Glomerular endothelial cell (primary cell): ENCODE measurements around the gene ADIPOR2. TPM values are rescaled to one million over a fixed set of nuclear protein-coding genes. Genes with fewer than 3 reads are reported as not detected.
"Not testable (repeated sequence)": the region's sequence is repeated elsewhere in the genome, so short reads cannot be mapped to it uniquely, and the experiment has no call there.

Experiments used
- DNase-seq: peaks from one replicate; pipeline ENCODE4 v3.0.0-alpha.2; 2011; ENCODE audit warnings: low read depth, low spot score; ENCODE audit errors: extremely low read depth
- total RNA-seq: library from RNA; depleted of rRNA; stranded (reverse); fragments of >200 nt; gene quantifications from 2 replicates; pipeline ENCODE4 v1.2.3, GENCODE V29; 2015

ADIPOR2 gene
- total RNA-seq, 1 donor from 2014 or later, result 38.2 TPM

- no peak for DNase-seq
Measured at GRCh38 chr12:1731019-1731687, 40.3 kb downstream of the ADIPOR2 start.

- DNase-seq, result not testable (repeated sequence)
Measured at GRCh38 chr12:1731688-1732078, 40.8 kb downstream of the ADIPOR2 start.

DNA sequence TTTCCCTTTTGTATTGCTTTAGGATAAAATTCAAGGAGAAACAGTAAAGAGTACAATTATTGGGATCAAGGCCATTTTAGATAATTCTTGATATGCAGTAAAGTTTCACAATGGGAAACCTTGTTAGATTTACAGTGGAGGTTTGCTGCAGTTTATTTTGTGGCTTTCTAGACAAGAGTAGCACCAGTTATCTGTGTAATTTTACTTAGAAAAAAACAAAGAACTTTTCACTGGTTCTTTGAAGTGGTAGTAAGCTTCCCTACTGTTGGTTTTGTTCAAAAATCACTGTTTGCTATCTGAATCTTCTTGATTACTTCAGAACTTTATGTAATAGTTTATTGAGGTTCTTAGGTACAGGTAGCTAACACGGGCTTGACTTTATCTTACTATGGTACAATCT lies 42.0 kb downstream of the ADIPOR2 start:
- no peak for DNase-seq

DNA sequence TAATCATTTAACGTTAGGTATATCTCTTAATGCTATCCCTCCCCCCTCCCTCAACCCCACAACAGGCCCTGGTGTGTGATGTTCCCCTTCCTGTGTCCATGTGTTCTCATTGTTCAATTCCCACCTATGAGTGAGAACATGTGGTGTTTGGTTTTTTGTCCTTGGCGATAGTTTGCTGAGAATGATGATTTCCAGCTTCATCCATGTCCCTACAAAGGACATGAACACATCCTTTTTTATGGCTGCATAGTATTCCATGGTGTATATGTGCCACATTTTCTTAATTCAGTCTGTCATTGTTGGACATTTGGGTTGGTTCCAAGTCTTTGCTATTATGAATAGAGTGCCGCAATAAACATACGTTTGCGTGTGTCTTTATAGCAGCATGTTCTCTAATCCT lies 42.8 kb downstream of the ADIPOR2 start:
- not testable (repeated sequence) for DNase-seq

DNA sequence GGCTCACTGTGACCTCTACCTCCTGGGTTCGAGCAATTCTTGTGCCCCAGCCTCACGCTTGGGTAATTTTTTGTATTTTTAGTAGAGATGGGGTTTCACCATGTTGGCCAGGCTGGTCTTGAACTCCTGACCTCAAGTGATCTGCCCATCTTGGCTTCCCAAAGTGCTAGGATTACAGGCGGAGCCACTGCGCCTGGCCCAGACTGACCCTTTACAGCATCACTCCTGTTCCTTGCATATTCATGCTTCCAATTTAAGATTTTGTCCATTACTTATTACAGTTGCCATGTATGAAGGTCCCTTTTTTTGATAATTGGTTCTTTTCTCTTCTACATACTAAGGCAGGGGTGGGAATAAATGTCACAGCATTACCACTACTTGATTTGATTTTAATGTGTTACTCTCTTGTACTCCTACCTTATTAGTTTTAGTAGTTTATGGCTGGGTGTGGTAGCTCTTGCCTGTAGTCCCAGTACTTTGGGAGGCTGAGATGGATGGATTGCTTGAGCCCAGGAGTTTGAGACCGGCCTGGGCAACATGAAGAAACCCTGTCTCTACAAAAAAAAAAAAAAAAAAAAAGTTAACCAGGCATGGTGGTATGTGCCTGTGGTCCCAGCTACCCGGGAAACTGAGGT lies 46.9 kb downstream of the ADIPOR2 start:
- no peak for DNase-seq

GRCh38 chr12:1738446-1738845 lies 47.6 kb downstream of the ADIPOR2 start:
- DNase-seq, result no peak

DNA sequence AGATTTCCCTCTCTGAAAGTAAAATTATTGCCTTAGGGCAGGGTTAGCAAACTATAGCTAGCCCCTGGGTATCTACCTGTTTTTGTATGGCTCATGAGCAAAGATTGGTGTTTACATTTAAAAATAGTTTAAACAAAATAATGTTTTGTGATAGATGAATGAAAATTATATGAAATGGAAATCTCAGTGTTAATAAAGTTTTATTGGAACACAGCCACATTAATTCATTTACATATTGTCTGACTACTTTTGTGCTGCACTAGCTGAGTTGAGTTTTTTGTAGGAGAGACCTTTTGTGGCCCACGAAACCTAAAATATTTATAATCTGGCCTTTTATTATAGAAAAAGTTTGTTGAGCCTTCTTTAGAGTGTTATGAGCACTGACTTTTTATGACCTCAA lies 48.5 kb downstream of the ADIPOR2 start:
- DNase-seq, result no peak

GRCh38 chr12:1740161-1740948 lies 49.5 kb downstream of the ADIPOR2 start:
- no peak for DNase-seq

DNA sequence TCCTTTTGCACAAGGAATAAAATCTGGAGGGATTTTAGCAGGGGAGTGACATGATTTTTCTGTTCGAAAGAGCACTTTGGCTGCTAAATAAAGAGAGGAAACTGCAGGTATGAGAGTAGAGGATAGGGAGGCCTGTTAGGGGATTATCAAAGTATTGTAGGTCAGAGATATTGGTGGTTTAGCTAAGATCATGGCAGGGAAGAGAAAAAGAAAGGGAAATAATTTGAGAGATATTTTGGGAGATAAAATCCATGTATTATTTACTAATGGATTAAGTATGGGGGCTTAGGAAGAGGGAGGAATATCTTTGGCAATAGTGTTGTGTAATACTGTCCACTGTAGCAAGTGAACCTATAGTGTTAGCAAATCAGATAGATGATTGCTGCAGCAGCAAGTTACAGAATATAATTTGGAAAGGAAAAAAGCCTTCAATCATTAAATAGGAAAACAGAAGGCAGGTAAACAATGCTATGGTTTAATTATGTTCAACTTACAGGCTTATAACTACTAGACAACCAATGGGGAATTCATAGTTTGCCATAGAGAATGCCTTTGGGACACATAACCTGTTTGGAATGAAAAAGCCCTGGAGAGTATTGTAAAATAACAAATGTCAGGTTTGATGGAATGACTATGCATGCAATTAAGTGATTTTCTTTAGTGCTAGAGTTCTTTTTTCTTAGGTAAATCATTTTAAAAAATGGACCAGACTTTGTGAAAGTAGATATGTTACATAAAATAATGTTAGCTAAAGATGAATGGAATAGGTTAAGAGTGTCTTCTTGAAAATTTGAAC lies 50.5 kb downstream of the ADIPOR2 start:
- no peak for DNase-seq

- DNase-seq, result no peak
Measured at GRCh38 chr12:1744932-1745331, 54.1 kb downstream of the ADIPOR2 start.

- no peak for DNase-seq
Measured at GRCh38 chr12:1747609-1748008, 56.7 kb downstream of the ADIPOR2 start.

GRCh38 chr12:1749019-1749418 lies 58.1 kb downstream of the ADIPOR2 start:
- DNase-seq, result no peak

DNA sequence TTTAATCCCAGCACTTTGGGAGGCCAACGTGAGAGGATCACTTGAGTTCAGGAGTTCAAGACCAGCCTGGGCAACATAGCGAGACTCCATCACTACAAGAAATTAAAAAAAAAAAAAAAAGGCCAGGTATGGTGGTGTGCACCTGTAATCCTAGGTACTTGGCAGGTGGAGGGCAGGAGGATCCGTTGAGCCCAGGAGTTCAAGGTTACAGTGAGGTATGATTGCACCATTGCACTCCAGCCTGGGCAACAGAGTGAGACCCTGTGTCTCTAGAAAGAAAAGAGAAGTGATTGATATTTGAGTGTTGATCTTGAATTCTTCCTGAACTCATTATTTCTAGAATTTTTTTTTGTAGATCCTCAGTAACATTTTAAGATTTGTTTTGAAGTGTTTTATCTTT lies 59.4 kb downstream of the ADIPOR2 start:
- no peak for DNase-seq

GRCh38 chr12:1758376-1758775 lies 67.5 kb downstream of the ADIPOR2 start:
- no peak for DNase-seq

GRCh38 chr12:1758887-1759286 lies 68.0 kb downstream of the ADIPOR2 start:
- no peak for DNase-seq

DNA sequence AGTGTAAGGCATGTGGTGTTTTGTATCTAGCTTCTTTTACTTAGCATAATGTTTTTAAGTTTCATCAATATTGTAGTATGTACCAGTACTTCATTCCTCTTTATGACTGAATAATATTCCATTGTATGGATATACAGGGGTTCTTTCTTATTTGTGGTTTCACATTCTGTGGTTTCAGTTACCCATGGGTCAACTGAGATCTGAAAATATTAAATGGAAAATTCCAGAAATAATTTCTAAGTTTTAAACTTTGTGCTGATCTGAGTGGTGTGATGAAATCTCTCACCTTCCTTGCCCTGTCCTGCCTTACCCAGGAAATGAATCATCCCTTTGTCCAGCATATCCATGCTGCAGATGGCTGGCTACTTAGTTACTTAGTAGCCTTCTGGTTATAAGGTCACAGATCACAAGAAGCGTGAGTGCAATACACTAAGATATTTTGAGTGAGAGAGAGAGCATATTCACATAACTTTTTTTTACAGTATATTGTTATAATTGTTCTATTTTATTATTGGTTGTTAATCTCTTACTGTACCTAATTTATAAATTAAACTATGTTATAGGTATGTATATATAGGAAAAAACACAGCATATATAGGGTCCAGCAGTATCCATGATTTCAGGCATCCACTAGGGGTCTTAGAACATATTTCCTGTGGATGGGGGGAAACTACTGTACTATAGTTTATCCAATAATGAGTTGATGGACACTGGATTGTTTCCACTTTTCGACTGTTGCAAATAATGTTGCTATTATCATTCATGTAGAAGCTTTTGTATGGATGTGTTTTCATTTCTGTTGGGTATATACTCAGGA lies 69.9 kb downstream of the ADIPOR2 start:
- DNase-seq, result peak; percentile 42

- DNase-seq, result no peak
Measured at GRCh38 chr12:1761857-1762256, 71.0 kb downstream of the ADIPOR2 start.

GRCh38 chr12:1763153-1763552 lies 72.3 kb downstream of the ADIPOR2 start:
- DNase-seq, result no peak

DNA sequence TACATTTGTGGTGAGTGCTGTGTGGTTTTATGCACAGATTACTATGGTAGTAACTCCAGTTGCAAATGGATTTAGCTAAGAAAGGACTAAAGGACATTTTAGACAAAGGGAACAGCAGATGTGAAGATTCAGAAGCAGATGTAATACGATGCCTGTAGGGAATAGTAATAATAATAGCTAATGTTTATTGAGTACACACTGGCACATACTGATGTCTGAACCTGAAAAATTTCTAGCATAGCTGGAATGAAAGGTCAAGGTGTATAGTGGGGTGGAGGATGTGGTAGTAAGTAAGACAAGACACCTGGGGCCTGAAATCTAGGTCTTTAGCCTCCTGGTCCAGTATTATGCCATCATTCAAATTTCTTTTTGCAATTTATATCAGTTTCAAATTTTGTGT lies 75.2 kb downstream of the ADIPOR2 start:
- DNase-seq, result no peak

GRCh38 chr12:1767407-1768090 lies 76.7 kb downstream of the ADIPOR2 start:
- DNase-seq, result no peak
